Type B pancreatic cell (in vitro differentiated cells): ENCODE results near the gene SMIM22. TPM values are rescaled to one million over a fixed set of nuclear protein-coding genes. Genes with fewer than 3 reads are reported as not detected.

Experiments used
- DNase-seq: peaks from one replicate; pipeline ENCODE4 v3.0.0; 2021; ENCODE audit warnings: mixed read lengths; ENCODE audit not compliant: unreplicated experiment; ENCODE audit errors: extremely low spot score
- H3K27ac Mint-ChIP-seq: 2 replicates; pipeline ENCODE4 v1.8.0; 2021; ENCODE audit warnings: mild to moderate bottlenecking, mixed read lengths
- H3K27me3 Mint-ChIP-seq: 2 replicates; pipeline ENCODE4 v1.8.0; 2021; ENCODE audit warnings: mixed read lengths
- H3K36me3 Mint-ChIP-seq: 2 replicates; pipeline ENCODE4 v1.8.0; 2021; ENCODE audit warnings: mixed read lengths
- H3K4me1 Mint-ChIP-seq: one replicate; pipeline ENCODE4 v1.8.0; 2021; ENCODE audit warnings: mixed read lengths; ENCODE audit not compliant: unreplicated experiment
- H3K4me3 Mint-ChIP-seq: 2 replicates; pipeline ENCODE4 v1.8.0; 2021; ENCODE audit warnings: mild to moderate bottlenecking, mixed read lengths
- H3K9me3 Mint-ChIP-seq: 2 replicates; pipeline ENCODE4 v1.8.0; 2021; ENCODE audit warnings: mixed read lengths
- CTCF ChIP-seq: fragments of 200-600 bp; sonication (generic); conservative IDR thresholded peaks from 2 replicates; pipeline ENCODE4 v1.5.0; 2021; ENCODE audit warnings: antibody characterized with exemption, mild to moderate bottlenecking
- total RNA-seq: library from RNA; stranded (reverse); gene quantifications from 2 replicates; pipeline ENCODE4 v1.2.1, GENCODE V29; 2021; ENCODE audit warnings: low replicate concordance

The SMIM22 gene
- total RNA-seq, 1 donor from 2014 or later: 7.8 TPM

DNA sequence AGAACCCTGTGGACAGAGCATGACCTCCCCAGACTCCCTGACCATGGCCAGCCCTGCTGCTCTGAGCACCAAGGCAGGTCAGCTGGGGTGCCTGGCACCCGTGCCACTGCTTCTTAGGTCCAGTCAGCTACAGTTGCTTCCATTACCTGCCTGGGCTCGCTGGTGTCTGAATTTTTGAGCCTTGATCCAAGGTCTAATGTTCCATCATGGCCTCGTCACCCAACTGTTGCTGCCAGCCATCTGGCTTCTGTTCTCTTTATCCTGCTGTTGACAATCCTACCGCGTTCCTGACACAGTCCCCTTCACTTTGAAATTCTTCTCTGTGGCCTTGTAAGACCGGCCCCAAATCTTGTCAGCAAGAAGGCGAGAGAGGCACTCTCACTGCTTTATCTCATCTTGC is 35.2 kb downstream of the SMIM22 start:
- H3K27me3 Mint-ChIP-seq: no peaks in the 10 kb centered on the region
- no peak overlapping the region for H3K27ac Mint-ChIP-seq
- H3K9me3 Mint-ChIP-seq: no peaks in the 10 kb centered on the region
- H3K36me3 Mint-ChIP-seq: peaks cover 21% of the 10 kb centered on the region
- DNase-seq: no peak
- H3K4me3 Mint-ChIP-seq: no peak overlapping the region
- no peak for TF ChIP-seq CTCF
- no peaks in the 10 kb centered on the region for H3K4me1 Mint-ChIP-seq

DNA sequence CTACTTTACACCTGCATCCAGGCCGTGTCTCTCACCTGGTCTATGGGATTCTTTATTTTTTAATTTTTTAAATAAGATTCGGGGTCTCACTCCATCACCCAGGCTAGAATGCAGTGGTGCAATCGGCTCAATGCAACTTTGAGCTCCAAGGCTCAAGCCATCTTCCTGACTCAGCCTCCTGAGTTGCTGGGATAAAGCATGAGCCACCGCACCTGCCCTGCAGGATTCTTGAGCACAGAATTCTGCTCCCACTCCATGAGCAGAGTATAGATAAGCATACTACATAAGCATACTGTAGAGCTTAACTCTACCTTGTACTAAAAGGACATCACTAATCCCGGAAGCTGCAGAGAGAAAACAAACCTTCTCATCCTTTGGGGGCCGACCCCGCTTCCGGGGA is 36.4 kb downstream of the SMIM22 start:
- Mint-ChIP-seq H3K27ac (no peak overlapping the region), H3K9me3 (no peaks in the 10 kb centered on the region), H3K36me3 (peaks cover 26% of the 10 kb centered on the region), H3K27me3 (no peaks in the 10 kb centered on the region), H3K4me1 (no peaks in the 10 kb centered on the region), H3K4me3 (no peak overlapping the region)
- no peak for DNase-seq
- TF ChIP-seq CTCF: no peak

DNA sequence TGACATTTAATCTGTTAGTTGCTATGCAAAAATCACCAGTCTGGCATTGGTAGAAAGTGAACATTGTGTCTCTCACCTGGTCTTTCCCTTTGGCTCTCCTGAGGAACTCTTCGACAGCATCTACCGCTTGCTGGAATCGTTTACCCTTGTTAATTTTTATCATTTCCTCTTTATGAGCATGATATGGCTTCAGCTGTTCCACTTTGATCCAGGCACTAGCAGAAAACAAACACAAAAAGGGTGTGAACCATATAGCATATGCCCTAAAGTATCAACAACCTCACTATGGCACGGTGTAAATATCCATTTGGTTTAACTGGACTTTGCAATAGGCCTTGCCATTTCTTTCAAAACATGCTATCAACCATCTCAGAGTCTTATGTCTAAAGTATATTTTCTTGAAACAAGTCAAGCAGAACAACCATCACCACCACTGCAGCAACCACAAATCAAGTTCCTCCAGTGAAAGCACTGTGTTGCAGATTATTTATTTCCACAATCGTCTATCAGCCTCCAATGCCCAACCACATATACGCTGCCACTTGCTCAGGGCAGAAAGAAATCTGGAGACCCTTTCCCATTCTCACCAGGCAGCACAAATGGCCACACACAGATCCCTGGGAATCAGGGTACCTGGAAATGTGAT is 37.7 kb downstream of the SMIM22 start:
- H3K36me3 Mint-ChIP-seq: peaks cover 25% of the 10 kb centered on the region
- no peak overlapping the region for H3K4me3 Mint-ChIP-seq
- no peaks in the 10 kb centered on the region for H3K4me1 Mint-ChIP-seq
- no peaks in the 10 kb centered on the region for H3K27me3 Mint-ChIP-seq
- no peaks in the 10 kb centered on the region for H3K9me3 Mint-ChIP-seq
- H3K27ac Mint-ChIP-seq: no peak overlapping the region
- DNase-seq: no peak
- TF ChIP-seq CTCF: no peak

GRCh38 chr16:4833584-4833983 is 38.4 kb downstream of the SMIM22 start:
- H3K4me3 Mint-ChIP-seq: no peak overlapping the region
- no peak for DNase-seq
- H3K27me3 Mint-ChIP-seq: no peaks in the 10 kb centered on the region
- no peak for TF ChIP-seq CTCF
- no peaks in the 10 kb centered on the region for H3K9me3 Mint-ChIP-seq
- H3K36me3 Mint-ChIP-seq: peaks cover 22% of the 10 kb centered on the region
- no peak overlapping the region for H3K27ac Mint-ChIP-seq
- H3K4me1 Mint-ChIP-seq: no peaks in the 10 kb centered on the region

- no peak for TF ChIP-seq CTCF
- peaks cover 19% of the 10 kb centered on the region for H3K36me3 Mint-ChIP-seq
Observed at GRCh38 chr16:4836727-4837126, 41.6 kb downstream of the SMIM22 start.

More at GRCh38 chr16:4836727-4837126, 41.6 kb downstream of the SMIM22 start:
- no peaks in the 10 kb centered on the region for H3K4me1 Mint-ChIP-seq
- no peak overlapping the region for H3K27ac Mint-ChIP-seq
- no peak overlapping the region for H3K4me3 Mint-ChIP-seq
- no peaks in the 10 kb centered on the region for H3K27me3 Mint-ChIP-seq
- no peaks in the 10 kb centered on the region for H3K9me3 Mint-ChIP-seq
- no peak for DNase-seq
